B cell (primary cell): ENCODE data around the gene WDR35.
"Not testable (repeated sequence)": the region's sequence is repeated elsewhere in the genome, so short reads cannot be mapped to it uniquely, and the experiment has no call there.

Experiments
- EZH2 ChIP-seq: IDR thresholded peaks from 2 replicates; pipeline ENCODE4 v1.6.1; 2012; ENCODE audit warnings: borderline replicate concordance, low read depth, mild to moderate bottlenecking, moderate library complexity, low read length; ENCODE audit not compliant: insufficient read depth, poor library complexity, severe bottlenecking
- TF ChIP-seq, protein P1 (sequence below): fragments of 200-600 bp; IDR thresholded peaks from one replicate; pipeline ENCODE4 v1.8.0; 2022; ENCODE audit warnings: antibody characterized with exemption, mild to moderate bottlenecking

DNA sequence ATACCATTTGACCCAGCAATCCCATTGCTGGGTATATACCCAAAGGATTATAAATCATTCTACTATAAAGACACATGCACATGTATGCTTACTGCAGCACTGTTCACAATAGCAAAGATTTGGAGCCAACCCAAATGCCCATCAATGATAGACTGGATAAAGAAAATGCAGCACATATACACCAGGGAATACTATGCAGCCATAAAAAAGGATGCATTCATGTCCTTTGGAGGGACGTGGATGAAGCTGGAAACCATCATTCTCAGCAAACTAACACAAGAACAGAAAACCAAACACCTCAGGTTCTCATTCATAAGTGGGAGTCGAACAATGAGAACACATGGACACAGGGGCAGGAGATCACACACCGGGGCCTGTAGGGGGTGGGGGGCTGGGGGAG is 67.7 kb downstream of the WDR35 start:
- TF ChIP-seq, protein P1, sequence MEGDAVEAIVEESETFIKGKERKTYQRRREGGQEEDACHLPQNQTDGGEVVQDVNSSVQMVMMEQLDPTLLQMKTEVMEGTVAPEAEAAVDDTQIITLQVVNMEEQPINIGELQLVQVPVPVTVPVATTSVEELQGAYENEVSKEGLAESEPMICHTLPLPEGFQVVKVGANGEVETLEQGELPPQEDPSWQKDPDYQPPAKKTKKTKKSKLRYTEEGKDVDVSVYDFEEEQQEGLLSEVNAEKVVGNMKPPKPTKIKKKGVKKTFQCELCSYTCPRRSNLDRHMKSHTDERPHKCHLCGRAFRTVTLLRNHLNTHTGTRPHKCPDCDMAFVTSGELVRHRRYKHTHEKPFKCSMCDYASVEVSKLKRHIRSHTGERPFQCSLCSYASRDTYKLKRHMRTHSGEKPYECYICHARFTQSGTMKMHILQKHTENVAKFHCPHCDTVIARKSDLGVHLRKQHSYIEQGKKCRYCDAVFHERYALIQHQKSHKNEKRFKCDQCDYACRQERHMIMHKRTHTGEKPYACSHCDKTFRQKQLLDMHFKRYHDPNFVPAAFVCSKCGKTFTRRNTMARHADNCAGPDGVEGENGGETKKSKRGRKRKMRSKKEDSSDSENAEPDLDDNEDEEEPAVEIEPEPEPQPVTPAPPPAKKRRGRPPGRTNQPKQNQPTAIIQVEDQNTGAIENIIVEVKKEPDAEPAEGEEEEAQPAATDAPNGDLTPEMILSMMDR: not testable (repeated sequence)
- TF ChIP-seq EZH2: not testable (repeated sequence)
